ENCODE data around the gene IGFN1. TPM values are rescaled to one million over a fixed set of nuclear protein-coding genes. Genes with fewer than 3 reads are reported as not detected.

Gene IGFN1
- total RNA-seq, 1 donor from 2014 or later = 0.21 TPM

GRCh38 chr1:201266774-201267173 lies 76.2 kb downstream of the IGFN1 start:
- peak; percentile 67 for DNase-seq

- no peak for DNase-seq
Observed at GRCh38 chr1:201267481-201268229, 77.0 kb downstream of the IGFN1 start.

- peak; percentile 96 for DNase-seq
Observed at GRCh38 chr1:201268604-201269151, 78.1 kb downstream of the IGFN1 start.

GRCh38 chr1:201269281-201269680 lies 78.7 kb downstream of the IGFN1 start:
- peak; percentile 56 for DNase-seq

- DNase-seq = no peak
Observed at GRCh38 chr1:201269900-201270410, 79.3 kb downstream of the IGFN1 start.

GRCh38 chr1:201270616-201271390 lies 80.2 kb downstream of the IGFN1 start:
- no peak for DNase-seq

- no peak for DNase-seq
Observed at GRCh38 chr1:201272799-201273198, 82.2 kb downstream of the IGFN1 start.

GRCh38 chr1:201274616-201275252 lies 84.1 kb downstream of the IGFN1 start:
- no peak for DNase-seq

- peak; percentile 86 for DNase-seq
Observed at GRCh38 chr1:201275253-201275666, 84.6 kb downstream of the IGFN1 start.

GRCh38 chr1:201276891-201277290 lies 86.3 kb downstream of the IGFN1 start:
- DNase-seq = no peak

GRCh38 chr1:201277441-201277840 lies 86.8 kb downstream of the IGFN1 start:
- no peak for DNase-seq

Other genes starting within 250 kb of the IGFN1 start
- gene KIF21B, start 167.1 kb upstream of the IGFN1 start, total RNA-seq = 1.3 TPM
- 74.9 TPM for gene CACNA1S, start 78.4 kb upstream of the IGFN1 start, total RNA-seq
- gene ASCL5, start 63.6 kb upstream of the IGFN1 start, total RNA-seq = not detected
- 67.7 TPM for gene TMEM9, start 36.4 kb upstream of the IGFN1 start, total RNA-seq
- 137 TPM for gene PKP1, start 92.7 kb downstream of the IGFN1 start, total RNA-seq
- 98.3 TPM for gene TNNT2, start 186.9 kb downstream of the IGFN1 start, total RNA-seq
- gene LAD1, start 208.5 kb downstream of the IGFN1 start, total RNA-seq = 35.6 TPM
- 654 TPM for gene TNNI1, start 230.9 kb downstream of the IGFN1 start, total RNA-seq